ENCODE results near the gene RYR1.

RYR1 gene

DNA sequence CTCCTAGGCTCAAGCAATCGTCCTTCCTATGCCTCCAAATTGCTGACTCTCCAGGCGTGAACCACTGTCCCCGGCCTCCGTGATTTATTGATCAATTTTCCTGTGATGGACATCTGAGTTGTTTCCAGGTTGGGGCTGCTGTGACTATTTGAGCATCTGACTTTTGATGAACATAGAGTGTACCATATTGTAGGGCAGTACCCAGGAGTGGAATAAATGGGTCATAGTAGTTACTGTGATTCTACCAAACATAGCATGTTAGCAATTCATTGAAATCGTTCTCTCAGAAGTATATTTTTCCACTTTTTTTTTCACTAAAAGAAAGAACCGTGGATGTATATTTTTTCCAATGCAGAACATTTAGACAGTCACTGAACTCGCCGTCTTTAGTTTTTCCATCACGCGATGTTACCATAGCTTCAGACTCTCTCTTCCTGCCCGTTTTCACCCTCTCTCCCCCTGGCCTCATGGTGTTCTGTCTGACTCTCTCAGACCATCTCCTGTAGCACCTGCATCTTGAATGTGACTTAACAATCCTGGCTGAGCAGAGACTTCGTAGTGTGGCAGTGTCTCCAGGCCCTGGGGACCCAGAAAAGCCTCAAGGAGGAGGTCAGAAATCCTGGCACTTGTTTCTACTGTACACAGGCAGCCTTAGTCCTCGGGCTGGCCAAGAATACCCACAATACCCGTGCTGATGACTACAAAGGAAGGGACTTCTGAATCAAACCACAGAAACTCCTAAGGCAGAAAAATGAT, 4.3 kb upstream of the RYR1 start:
- DNase-seq (ENCODE audit: low read depth), result no peak
- no peak overlapping the region for H3K4me3 ChIP-seq (ENCODE audit: low read length)
- TF ChIP-seq CTCF (conservative IDR thresholded peaks at IDR 0.05; ENCODE audit: low read length), result no peak

- no peak for DNase-seq (ENCODE audit: low read depth)
These were observed 3.7 kb upstream of the RYR1 start for GRCh38 chr19:38429811-38430156.

DNA sequence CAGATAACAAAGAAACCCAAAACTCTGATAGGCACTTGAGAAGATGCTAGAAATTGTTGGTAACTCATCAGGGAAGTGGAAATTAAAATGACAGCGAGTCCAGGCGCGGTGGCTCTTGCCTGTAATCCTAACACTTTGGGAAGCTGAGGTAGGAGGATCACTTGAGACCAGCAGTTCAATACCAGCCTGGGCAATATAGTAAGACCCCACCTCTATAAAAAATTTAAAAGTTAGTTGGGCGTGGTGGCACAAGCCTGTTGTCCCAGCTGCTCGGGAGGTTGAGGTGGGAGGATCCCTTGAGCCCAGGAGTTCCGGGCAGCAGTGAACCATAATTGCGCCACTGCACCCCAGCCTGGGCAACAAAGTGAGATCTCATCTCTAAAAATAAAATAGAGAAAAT, 2.6 kb upstream of the RYR1 start:
- H3K4me3 ChIP-seq (ENCODE audit: low read length), result no peak overlapping the region
- TF ChIP-seq CTCF (conservative IDR thresholded peaks at IDR 0.05; ENCODE audit: low read length), result no peak
- no peak for DNase-seq (ENCODE audit: low read depth)

More at GRCh38 chr19:38429811-38430156, 3.7 kb upstream of the RYR1 start:
- TF ChIP-seq CTCF (conservative IDR thresholded peaks at IDR 0.05; ENCODE audit: low read length), result no peak
- no peak overlapping the region for H3K4me3 ChIP-seq (ENCODE audit: low read length)

DNA sequence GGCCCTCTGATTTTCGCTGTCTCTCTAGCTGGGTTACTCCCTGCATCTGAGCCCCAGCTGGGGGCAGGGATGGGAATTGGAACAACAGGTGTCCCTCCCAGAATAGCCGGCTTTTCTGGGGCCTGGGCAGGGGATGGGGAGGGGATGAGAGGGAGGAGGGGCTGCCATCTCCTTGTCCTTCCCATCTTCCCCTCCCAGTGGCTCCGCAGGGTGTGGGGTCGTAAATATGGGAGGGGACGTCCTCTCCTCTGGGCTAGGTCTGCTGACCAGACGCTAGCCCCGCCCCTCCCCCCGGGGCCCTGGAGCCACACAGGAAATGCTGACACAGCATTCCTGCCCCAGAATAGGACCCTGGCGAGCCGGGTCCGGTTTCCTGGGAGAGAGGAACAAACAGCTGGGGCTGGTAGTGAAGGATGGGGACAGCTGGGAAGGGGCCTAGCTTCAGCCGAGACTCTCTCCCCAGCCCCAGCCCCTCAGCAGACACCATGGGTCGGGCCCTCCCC, 1.1 kb downstream of the RYR1 start:
- DNase-seq (ENCODE audit: low read depth), result no peak
- no peak for TF ChIP-seq CTCF (conservative IDR thresholded peaks at IDR 0.05; ENCODE audit: low read length)
- no peak overlapping the region for H3K4me3 ChIP-seq (ENCODE audit: low read length)

DNA sequence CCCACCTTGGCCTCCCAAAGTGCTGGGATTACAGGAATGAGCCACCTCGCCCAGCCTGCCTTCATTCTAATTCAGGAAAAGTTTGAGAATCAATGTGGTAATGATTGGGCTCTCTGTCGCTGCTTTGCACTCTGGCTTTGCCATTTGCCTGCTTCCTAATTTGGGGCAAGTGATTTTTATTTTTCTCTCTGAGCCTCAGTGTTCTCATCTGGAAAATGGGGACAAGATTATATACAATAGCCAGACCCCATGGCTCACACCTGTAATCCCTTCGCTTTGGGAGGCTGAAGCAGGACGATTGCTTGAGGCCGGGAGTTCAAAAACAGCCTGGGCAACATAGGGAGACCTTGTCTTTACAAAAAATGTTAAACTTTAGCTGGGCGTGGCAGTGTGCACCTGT, 3.8 kb downstream of the RYR1 start:
- TF ChIP-seq CTCF (conservative IDR thresholded peaks at IDR 0.05; ENCODE audit: low read length), result no peak
- H3K4me3 ChIP-seq (ENCODE audit: low read length), result no peak overlapping the region
- DNase-seq (ENCODE audit: low read depth), result no peak

GRCh38 chr19:38437917-38438316, 4.4 kb downstream of the RYR1 start:
- TF ChIP-seq CTCF (conservative IDR thresholded peaks at IDR 0.05; ENCODE audit: low read length), result no peak
- no peak overlapping the region for H3K4me3 ChIP-seq (ENCODE audit: low read length)
- DNase-seq (ENCODE audit: low read depth), result no peak

DNA sequence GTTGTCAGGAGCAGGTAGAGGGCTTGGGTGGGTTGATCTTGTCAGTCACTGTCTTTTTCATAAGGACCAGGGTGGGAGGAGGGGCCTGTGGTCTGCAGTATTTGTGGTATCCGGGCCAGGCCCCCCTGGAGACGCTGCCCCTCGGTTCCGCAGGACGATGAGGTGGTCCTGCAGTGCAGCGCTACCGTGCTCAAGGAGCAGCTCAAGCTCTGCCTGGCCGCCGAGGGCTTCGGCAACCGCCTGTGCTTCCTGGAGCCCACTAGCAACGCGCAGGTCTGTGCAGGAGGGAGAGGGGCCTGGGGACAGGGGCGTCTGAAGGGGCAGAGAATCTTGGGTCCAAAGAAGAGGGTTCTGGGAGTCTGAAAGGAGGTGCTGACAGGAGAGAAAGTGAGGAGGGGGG, 7.1 kb downstream of the RYR1 start:
- TF ChIP-seq CTCF (conservative IDR thresholded peaks at IDR 0.05; ENCODE audit: low read length), result no peak
- DNase-seq (ENCODE audit: low read depth), result no peak
- no peak overlapping the region for H3K4me3 ChIP-seq (ENCODE audit: low read length)
